Measurements from ENCODE around the gene PCYOX1L.

Gene PCYOX1L

GRCh38 chr5:149405550-149406202 lies 47.8 kb downstream of the PCYOX1L start:
- no peak for TF ChIP-seq CTCF (conservative IDR thresholded peaks at IDR 0.05; ENCODE audit: low read depth, low read length)
- no peak overlapping the region for H3K4me3 ChIP-seq (ENCODE audit: low read length)
- DNase-seq (ENCODE audit: low read depth): no peak

- H3K4me3 ChIP-seq (ENCODE audit: low read length): no peak overlapping the region
- DNase-seq (ENCODE audit: low read depth): no peak
- TF ChIP-seq CTCF (conservative IDR thresholded peaks at IDR 0.05; ENCODE audit: low read depth, low read length): no peak
Measured at GRCh38 chr5:149406203-149406978, 48.5 kb downstream of the PCYOX1L start.

- DNase-seq (ENCODE audit: low read depth): no peak
- no peak overlapping the region for H3K4me3 ChIP-seq (ENCODE audit: low read length)
- no peak for TF ChIP-seq CTCF (conservative IDR thresholded peaks at IDR 0.05; ENCODE audit: low read depth, low read length)
Measured at GRCh38 chr5:149406979-149407306, 49.1 kb downstream of the PCYOX1L start.

GRCh38 chr5:149407323-149408251 lies 49.7 kb downstream of the PCYOX1L start:
- no peak for DNase-seq (ENCODE audit: low read depth)
- no peak overlapping the region for H3K4me3 ChIP-seq (ENCODE audit: low read length)
- no peak for TF ChIP-seq CTCF (conservative IDR thresholded peaks at IDR 0.05; ENCODE audit: low read depth, low read length)

GRCh38 chr5:149408252-149409099 lies 50.6 kb downstream of the PCYOX1L start:
- H3K4me3 ChIP-seq (ENCODE audit: low read length): no peak overlapping the region
- TF ChIP-seq CTCF (conservative IDR thresholded peaks at IDR 0.05; ENCODE audit: low read depth, low read length): no peak
- DNase-seq (ENCODE audit: low read depth): no peak

- no peak for DNase-seq (ENCODE audit: low read depth)
- TF ChIP-seq CTCF (conservative IDR thresholded peaks at IDR 0.05; ENCODE audit: low read depth, low read length): no peak
- H3K4me3 ChIP-seq (ENCODE audit: low read length): no peak overlapping the region
Measured at GRCh38 chr5:149409268-149409948, 51.6 kb downstream of the PCYOX1L start.

Measured in retinal pigment epithelial cell (primary cell).